ENCODE measurements around the gene UFC1. TPM values are rescaled to one million over a fixed set of nuclear protein-coding genes. Genes with fewer than 3 reads are reported as not detected.

The UFC1 gene
- total and polyA plus RNA-seq, 2 donors (not counting 3 experiments of a cell fraction or from before 2014, with no cell fraction given): 102 to 149 TPM

- Histone ChIP-seq H3K4me2 (ENCODE audit: insufficient read depth, low read length) (no peak overlapping the region), H4K20me1 (replicated peaks; ENCODE audit: control insufficient read depth, extremely low read depth, insufficient read depth, low read length) (no peaks in the 10 kb centered on the region), H2AFZ (ENCODE audit: low read depth, low read length) (no peak overlapping the region), H3K9ac (replicated peaks; ENCODE audit: extremely low read depth, insufficient read depth, low read length) (no peak overlapping the region), H3K4me1 (ENCODE audit: control insufficient read depth, extremely low read depth, insufficient read depth, low read length) (no peaks in the 10 kb centered on the region), H3K9me3 (replicated peaks; ENCODE audit: control insufficient read depth, insufficient read depth, low read length) (no peaks in the 10 kb centered on the region), H3K9me1 (replicated peaks; ENCODE audit: control insufficient read depth, extremely low read depth, insufficient read depth, low read length) (no peaks in the 10 kb centered on the region), H3K36me3 (ENCODE audit: control insufficient read depth in 2 of 2, extremely low read depth in 1 of 2, insufficient read depth in 2 of 2, low read length in 2 of 2) (no peaks in the 10 kb centered on the region), H3K27ac (ENCODE audit: insufficient read depth, low read depth, low read length) (no peak overlapping the region), H3K4me3 (replicated peaks in 1 of 3; ENCODE audit: insufficient read depth in 1 of 3, low read depth in 1 of 3, low read length in 3 of 3) (no peak overlapping the region), H3K79me2 (ENCODE audit: control insufficient read depth, insufficient read depth, low read length) (no peaks in the 10 kb centered on the region), H3K27me3 (ENCODE audit: control insufficient read depth in 2 of 2, insufficient read depth in 2 of 2, low read length in 2 of 2) (no peaks in the 10 kb centered on the region)
- BruUV-seq (replicated peaks): no TSS peak
- dilution Hi-C loops (cut with MboI; ENCODE audit: extremely low pct_ligation_motif_present, low sequenced_read_pairs) (no loop called here), intact Hi-C loops (cut with micrococcal nuclease) (no loop called here)
- ChIA-PET CTCF (interaction anchor here (1.3 kb wide), 1 partner anchor 311 kb away, joined by 3 read pairs; no protein-coding TSS in a partner anchor), POLR2A (interaction anchor here (0.7 kb wide), 1 partner anchor 244 kb away, joined by 3 read pairs; no protein-coding TSS in a partner anchor)
- DNase-seq (ENCODE audit: low read depth, low spot score) (no peak), FAIRE-seq (no peak)
- TF ChIP-seq JUN (IDR thresholded peaks at IDR 0.05; ENCODE audit: borderline replicate concordance, insufficient read depth, insufficient read length, low read depth): no peak
- no peak for TF ChIP-seq FOS (IDR thresholded peaks at IDR 0.05; ENCODE audit: borderline replicate concordance, insufficient read depth, low read length)
- TF ChIP-seq MAX (IDR thresholded peaks at IDR 0.05; ENCODE audit: insufficient read depth, insufficient read length): no peak
- TF ChIP-seq POLR2AphosphoS5 (IDR thresholded peaks at IDR 0.05; ENCODE audit: insufficient read depth, low read depth, low read length): no peak
- no peak for TF ChIP-seq MYC (IDR thresholded peaks at IDR 0.05; ENCODE audit: low read depth, low read length)
- no peak for TF ChIP-seq GATA2 (IDR thresholded peaks at IDR 0.05; ENCODE audit: insufficient read depth, insufficient read length, low read depth, low read length)
- TF ChIP-seq CTCF (IDR thresholded peaks at IDR 0.05; ENCODE audit: extremely low read depth in 1 of 2, insufficient read depth in 1 of 2, low read depth in 1 of 2, low read length in 2 of 2): no peak
- TF ChIP-seq POLR2A (IDR thresholded peaks at IDR 0.05; ENCODE audit: low read depth, low read length): no peak
Measured at GRCh38 chr1:161145832-161146231, 7.9 kb upstream of the UFC1 start.

All from endothelial cell of umbilical vein (primary cell).